ENCODE measurements around the gene WWOX.

WWOX gene

DNA sequence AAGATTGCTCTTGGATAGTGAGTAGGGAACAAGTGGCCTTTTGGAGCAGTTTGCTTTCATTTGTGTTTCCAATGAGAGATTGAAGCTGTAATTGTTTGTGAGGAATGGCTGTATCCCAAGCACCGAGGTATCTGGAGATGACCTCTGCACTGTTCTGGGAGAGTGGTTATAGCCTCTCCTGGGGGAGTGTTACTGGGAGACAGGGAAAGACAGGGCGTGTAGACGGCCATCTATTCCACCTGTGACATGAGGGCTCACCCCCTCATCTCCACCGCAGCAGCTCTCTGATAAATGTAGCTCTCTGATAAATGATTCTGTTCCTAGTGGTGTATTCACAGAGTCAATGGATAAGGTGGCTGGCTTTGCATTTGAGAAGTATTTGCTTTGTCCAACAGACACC is 1107.4 kb downstream of the WWOX start:
- TF ChIP-seq ARNTL (CRISPR knock-in tag; IDR thresholded peaks at IDR 0.05; ENCODE audit: borderline replicate concordance, low read depth) (no peak), ESRRG (CRISPR knock-in tag; IDR thresholded peaks at IDR 0.05) (no peak), PPARA (CRISPR knock-in tag; IDR thresholded peaks at IDR 0.05; ENCODE audit: borderline replicate concordance) (no peak), GLIS3 (CRISPR knock-in tag; IDR thresholded peaks at IDR 0.05) (no peak), ISL1 (CRISPR knock-in tag; IDR thresholded peaks at IDR 0.05) (no peak), OSR1 (CRISPR knock-in tag; IDR thresholded peaks at IDR 0.05) (no peak), ZNF70 (CRISPR knock-in tag; IDR thresholded peaks at IDR 0.05) (no peak), ZNF565 (CRISPR knock-in tag; conservative IDR thresholded peaks at IDR 0.05; ENCODE audit: low read depth) (no peak)
- TF ChIP-seq, protein P1, sequence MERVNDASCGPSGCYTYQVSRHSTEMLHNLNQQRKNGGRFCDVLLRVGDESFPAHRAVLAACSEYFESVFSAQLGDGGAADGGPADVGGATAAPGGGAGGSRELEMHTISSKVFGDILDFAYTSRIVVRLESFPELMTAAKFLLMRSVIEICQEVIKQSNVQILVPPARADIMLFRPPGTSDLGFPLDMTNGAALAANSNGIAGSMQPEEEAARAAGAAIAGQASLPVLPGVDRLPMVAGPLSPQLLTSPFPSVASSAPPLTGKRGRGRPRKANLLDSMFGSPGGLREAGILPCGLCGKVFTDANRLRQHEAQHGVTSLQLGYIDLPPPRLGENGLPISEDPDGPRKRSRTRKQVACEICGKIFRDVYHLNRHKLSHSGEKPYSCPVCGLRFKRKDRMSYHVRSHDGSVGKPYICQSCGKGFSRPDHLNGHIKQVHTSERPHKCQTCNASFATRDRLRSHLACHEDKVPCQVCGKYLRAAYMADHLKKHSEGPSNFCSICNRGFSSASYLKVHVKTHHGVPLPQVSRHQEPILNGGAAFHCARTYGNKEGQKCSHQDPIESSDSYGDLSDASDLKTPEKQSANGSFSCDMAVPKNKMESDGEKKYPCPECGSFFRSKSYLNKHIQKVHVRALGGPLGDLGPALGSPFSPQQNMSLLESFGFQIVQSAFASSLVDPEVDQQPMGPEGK (CRISPR knock-in tag; IDR thresholded peaks at IDR 0.05; ENCODE audit: borderline replicate concordance): no peak
- TF ChIP-seq, protein P2, sequence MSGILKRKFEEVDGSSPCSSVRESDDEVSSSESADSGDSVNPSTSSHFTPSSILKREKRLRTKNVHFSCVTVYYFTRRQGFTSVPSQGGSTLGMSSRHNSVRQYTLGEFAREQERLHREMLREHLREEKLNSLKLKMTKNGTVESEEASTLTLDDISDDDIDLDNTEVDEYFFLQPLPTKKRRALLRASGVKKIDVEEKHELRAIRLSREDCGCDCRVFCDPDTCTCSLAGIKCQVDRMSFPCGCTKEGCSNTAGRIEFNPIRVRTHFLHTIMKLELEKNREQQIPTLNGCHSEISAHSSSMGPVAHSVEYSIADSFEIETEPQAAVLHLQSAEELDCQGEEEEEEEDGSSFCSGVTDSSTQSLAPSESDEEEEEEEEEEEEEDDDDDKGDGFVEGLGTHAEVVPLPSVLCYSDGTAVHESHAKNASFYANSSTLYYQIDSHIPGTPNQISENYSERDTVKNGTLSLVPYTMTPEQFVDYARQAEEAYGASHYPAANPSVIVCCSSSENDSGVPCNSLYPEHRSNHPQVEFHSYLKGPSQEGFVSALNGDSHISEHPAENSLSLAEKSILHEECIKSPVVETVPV (CRISPR knock-in tag; IDR thresholded peaks at IDR 0.05): no peak
- no peak for ATAC-seq

DNA sequence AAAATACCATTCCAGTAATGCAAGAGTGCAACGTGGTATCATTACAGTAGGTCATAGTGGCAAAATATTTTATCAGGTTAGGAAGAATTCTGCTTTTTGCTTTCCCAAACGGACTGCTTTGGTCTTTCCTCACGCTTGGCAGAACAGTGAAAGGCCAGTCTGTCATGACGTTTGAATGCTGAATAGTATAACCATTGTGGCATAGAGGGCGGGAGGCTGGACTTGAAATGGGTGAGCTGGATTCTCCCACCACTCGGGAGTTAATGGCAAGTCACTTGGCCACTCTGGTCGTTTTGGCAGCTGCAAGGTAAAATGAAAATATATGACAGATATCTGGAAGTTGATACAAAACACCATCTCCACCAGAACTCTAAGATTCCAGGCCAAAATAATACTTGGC is 1109.9 kb downstream of the WWOX start:
- no peak for TF ChIP-seq OSR1 (CRISPR knock-in tag; IDR thresholded peaks at IDR 0.05)
- TF ChIP-seq TOX (CRISPR knock-in tag; IDR thresholded peaks at IDR 0.05; ENCODE audit: borderline replicate concordance): no peak
- TF ChIP-seq ZC3H10 (CRISPR knock-in tag; IDR thresholded peaks at IDR 0.05): no peak
- TF ChIP-seq, protein P3, sequence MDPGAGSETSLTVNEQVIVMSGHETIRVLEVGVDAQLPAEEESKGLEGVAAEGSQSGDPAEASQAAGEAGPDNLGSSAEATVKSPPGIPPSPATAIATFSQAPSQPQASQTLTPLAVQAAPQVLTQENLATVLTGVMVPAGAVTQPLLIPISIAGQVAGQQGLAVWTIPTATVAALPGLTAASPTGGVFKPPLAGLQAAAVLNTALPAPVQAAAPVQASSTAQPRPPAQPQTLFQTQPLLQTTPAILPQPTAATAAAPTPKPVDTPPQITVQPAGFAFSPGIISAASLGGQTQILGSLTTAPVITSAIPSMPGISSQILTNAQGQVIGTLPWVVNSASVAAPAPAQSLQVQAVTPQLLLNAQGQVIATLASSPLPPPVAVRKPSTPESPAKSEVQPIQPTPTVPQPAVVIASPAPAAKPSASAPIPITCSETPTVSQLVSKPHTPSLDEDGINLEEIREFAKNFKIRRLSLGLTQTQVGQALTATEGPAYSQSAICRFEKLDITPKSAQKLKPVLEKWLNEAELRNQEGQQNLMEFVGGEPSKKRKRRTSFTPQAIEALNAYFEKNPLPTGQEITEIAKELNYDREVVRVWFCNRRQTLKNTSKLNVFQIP (CRISPR knock-in tag; IDR thresholded peaks at IDR 0.05; ENCODE audit: borderline replicate concordance, low read depth): no peak
- no peak for TF ChIP-seq ZNF8 (CRISPR knock-in tag; IDR thresholded peaks at IDR 0.05)
- TF ChIP-seq GLIS3 (CRISPR knock-in tag; IDR thresholded peaks at IDR 0.05): no peak
- TF ChIP-seq TCF4 (CRISPR knock-in tag; IDR thresholded peaks at IDR 0.05; ENCODE audit: borderline replicate concordance): no peak
- TF ChIP-seq, protein P4, sequence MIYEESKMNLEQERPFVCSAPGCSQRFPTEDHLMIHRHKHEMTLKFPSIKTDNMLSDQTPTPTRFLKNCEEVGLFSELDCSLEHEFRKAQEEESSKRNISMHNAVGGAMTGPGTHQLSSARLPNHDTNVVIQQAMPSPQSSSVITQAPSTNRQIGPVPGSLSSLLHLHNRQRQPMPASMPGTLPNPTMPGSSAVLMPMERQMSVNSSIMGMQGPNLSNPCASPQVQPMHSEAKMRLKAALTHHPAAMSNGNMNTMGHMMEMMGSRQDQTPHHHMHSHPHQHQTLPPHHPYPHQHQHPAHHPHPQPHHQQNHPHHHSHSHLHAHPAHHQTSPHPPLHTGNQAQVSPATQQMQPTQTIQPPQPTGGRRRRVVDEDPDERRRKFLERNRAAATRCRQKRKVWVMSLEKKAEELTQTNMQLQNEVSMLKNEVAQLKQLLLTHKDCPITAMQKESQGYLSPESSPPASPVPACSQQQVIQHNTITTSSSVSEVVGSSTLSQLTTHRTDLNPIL (CRISPR knock-in tag; IDR thresholded peaks at IDR 0.05; ENCODE audit: low read depth): no peak
- TF ChIP-seq, protein P5, sequence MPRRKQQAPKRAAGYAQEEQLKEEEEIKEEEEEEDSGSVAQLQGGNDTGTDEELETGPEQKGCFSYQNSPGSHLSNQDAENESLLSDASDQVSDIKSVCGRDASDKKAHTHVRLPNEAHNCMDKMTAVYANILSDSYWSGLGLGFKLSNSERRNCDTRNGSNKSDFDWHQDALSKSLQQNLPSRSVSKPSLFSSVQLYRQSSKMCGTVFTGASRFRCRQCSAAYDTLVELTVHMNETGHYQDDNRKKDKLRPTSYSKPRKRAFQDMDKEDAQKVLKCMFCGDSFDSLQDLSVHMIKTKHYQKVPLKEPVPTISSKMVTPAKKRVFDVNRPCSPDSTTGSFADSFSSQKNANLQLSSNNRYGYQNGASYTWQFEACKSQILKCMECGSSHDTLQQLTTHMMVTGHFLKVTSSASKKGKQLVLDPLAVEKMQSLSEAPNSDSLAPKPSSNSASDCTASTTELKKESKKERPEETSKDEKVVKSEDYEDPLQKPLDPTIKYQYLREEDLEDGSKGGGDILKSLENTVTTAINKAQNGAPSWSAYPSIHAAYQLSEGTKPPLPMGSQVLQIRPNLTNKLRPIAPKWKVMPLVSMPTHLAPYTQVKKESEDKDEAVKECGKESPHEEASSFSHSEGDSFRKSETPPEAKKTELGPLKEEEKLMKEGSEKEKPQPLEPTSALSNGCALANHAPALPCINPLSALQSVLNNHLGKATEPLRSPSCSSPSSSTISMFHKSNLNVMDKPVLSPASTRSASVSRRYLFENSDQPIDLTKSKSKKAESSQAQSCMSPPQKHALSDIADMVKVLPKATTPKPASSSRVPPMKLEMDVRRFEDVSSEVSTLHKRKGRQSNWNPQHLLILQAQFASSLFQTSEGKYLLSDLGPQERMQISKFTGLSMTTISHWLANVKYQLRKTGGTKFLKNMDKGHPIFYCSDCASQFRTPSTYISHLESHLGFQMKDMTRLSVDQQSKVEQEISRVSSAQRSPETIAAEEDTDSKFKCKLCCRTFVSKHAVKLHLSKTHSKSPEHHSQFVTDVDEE (CRISPR knock-in tag; IDR thresholded peaks at IDR 0.05): no peak
- ATAC-seq: no peak

DNA sequence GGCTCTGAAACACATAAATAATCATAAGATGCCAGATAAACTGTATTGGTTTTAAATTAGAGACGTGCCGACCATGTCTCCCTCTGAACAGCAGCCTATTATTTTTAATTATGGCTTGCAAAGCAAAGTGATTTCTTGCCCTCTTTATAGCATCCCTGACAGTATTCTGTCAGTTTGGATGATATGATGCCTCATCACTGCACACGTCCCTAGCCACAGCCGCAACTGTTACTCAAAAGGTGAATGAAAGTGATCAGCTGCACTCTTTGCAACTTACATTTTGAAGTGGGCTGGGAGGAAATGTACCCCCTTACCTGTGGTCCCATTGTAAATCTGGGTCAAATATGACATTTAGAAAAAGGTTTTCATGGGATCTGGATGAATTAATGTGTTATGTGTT is 1111.2 kb downstream of the WWOX start:
- TF ChIP-seq ISL1 (CRISPR knock-in tag; IDR thresholded peaks at IDR 0.05) (no peak), PPARA (CRISPR knock-in tag; IDR thresholded peaks at IDR 0.05; ENCODE audit: borderline replicate concordance) (no peak), ESRRG (CRISPR knock-in tag; IDR thresholded peaks at IDR 0.05) (no peak), BACH2 (CRISPR knock-in tag; IDR thresholded peaks at IDR 0.05; ENCODE audit: borderline replicate concordance) (no peak), OSR1 (CRISPR knock-in tag; IDR thresholded peaks at IDR 0.05) (no peak), GLIS3 (CRISPR knock-in tag; IDR thresholded peaks at IDR 0.05) (no peak), TOX (CRISPR knock-in tag; IDR thresholded peaks at IDR 0.05; ENCODE audit: borderline replicate concordance) (no peak), ZC3H10 (CRISPR knock-in tag; IDR thresholded peaks at IDR 0.05) (no peak)
- TF ChIP-seq, protein P4 (CRISPR knock-in tag; IDR thresholded peaks at IDR 0.05; ENCODE audit: low read depth): no peak
- TF ChIP-seq, protein P1 (CRISPR knock-in tag; IDR thresholded peaks at IDR 0.05; ENCODE audit: borderline replicate concordance): no peak
- TF ChIP-seq, protein P3 (CRISPR knock-in tag; IDR thresholded peaks at IDR 0.05; ENCODE audit: borderline replicate concordance, low read depth): no peak
- TF ChIP-seq, protein P5 (CRISPR knock-in tag; IDR thresholded peaks at IDR 0.05): no peak
- ATAC-seq: no peak

Measured in SK-N-SH treated with all-trans-retinoic acid at 6 μM for 48 hours (cell line).